HepG2 (cell line): ENCODE measurements around the gene ITGA2. TPM values are rescaled to one million over a fixed set of nuclear protein-coding genes. Genes with fewer than 3 reads are reported as not detected.

Source experiments
- GATAD2A ChIP-seq: IDR thresholded peaks from 2 replicates; pipeline ENCODE4 v1.6.1; 2016
- HCFC1 ChIP-seq: fragments of 150-350 bp; IDR thresholded peaks from 2 replicates; pipeline ENCODE4 v1.6.1; 2014; ENCODE audit warnings: low read depth, low read length
- NR3C1 ChIP-seq: sonication (generic); formaldehyde crosslinking; IDR thresholded peaks from 2 replicates; pipeline ENCODE4 v1.4.0; 2020; ENCODE audit warnings: missing genetic modification reagents
- RELA ChIP-seq: sonication (generic); formaldehyde crosslinking; IDR thresholded peaks from 2 replicates; pipeline ENCODE4 v1.4.0; 2020; ENCODE audit warnings: missing genetic modification reagents
- SETDB1 ChIP-seq: sonication (generic); formaldehyde crosslinking; IDR thresholded peaks from 2 replicates; pipeline ENCODE4 v1.5.1; 2020; ENCODE audit warnings: missing genetic modification reagents, mild to moderate bottlenecking, borderline replicate concordance
- ZC3H4 ChIP-seq: sonication (generic); formaldehyde crosslinking; IDR thresholded peaks from 2 replicates; pipeline ENCODE4 v1.4.0; 2020; ENCODE audit warnings: missing genetic modification reagents, borderline replicate concordance
- ZNF572 ChIP-seq: sonication (generic); formaldehyde crosslinking; IDR thresholded peaks from 2 replicates; pipeline ENCODE4 v1.5.1; 2020; ENCODE audit warnings: mild to moderate bottlenecking, missing genetic modification reagents
- ZNF614 ChIP-seq: IDR thresholded peaks from 2 replicates; pipeline ENCODE4 v1.6.1; 2018; ENCODE audit warnings: missing biosample characterization, missing genetic modification reagents, inconsistent platforms, borderline replicate concordance
- ZNF83 ChIP-seq: sonication (generic); formaldehyde crosslinking; IDR thresholded peaks from 2 replicates; pipeline ENCODE4 v1.4.0; 2020; ENCODE audit warnings: missing genetic modification reagents, mild to moderate bottlenecking, borderline replicate concordance
- ZSCAN30 ChIP-seq: sonication (generic); formaldehyde crosslinking; IDR thresholded peaks from 2 replicates; pipeline ENCODE4 v1.5.0; 2020; ENCODE audit warnings: mild to moderate bottlenecking, missing genetic modification reagents
- polyA plus RNA-seq, 8 experiments: library from polyadenylated mRNA; depleted of rRNA in 3 of 8; stranded (reverse) in 7 of 8; unstranded in 1 of 8; fragments of >200 nt; fragmentation: Illumina TruSeq in 4 of 8; extraction: Trizol in 4 of 8; gene quantifications; 2 replicates each; pipeline versions ENCODE4 v1.2.1 to v1.2.3, GENCODE V29; 2011 to 2016; ENCODE audit warnings: low read depth in 4 of 8, missing spikeins in 1 of 8, mixed read lengths in 1 of 8; ENCODE audit not compliant: insufficient read depth in 1 of 8
- total RNA-seq, 5 experiments: library from RNA; depleted of rRNA; stranded (reverse); fragments of >200 nt; fragmentation: Illumina TruSeq; extraction: Trizol; gene quantifications; 2 replicates each; pipeline ENCODE4 v1.2.3, GENCODE V29; 2016; ENCODE audit warnings: low read depth in 1 of 5
- TF ChIP-seq, protein P1 (sequence below): sonication (generic); formaldehyde crosslinking; IDR thresholded peaks from 2 replicates; pipeline ENCODE4 v1.5.1; 2020; ENCODE audit warnings: mild to moderate bottlenecking, missing genetic modification reagents, borderline replicate concordance
- TF ChIP-seq, protein P2 (sequence below): sonication (generic); formaldehyde crosslinking; IDR thresholded peaks from 2 replicates; pipeline ENCODE4 v1.4.0; 2020; ENCODE audit warnings: missing genetic modification reagents
- TF ChIP-seq, protein P3 (sequence below): sonication (generic); formaldehyde crosslinking; IDR thresholded peaks from 2 replicates; pipeline ENCODE4 v1.5.1; 2020; ENCODE audit warnings: missing genetic modification reagents, mild to moderate bottlenecking, borderline replicate concordance

The ITGA2 gene
- total and polyA plus RNA-seq, 2 of the 13 experiments (the other 11 are each of a cell fraction or from before 2014, with no cell fraction given), result 15.8 to 58.3 TPM

DNA sequence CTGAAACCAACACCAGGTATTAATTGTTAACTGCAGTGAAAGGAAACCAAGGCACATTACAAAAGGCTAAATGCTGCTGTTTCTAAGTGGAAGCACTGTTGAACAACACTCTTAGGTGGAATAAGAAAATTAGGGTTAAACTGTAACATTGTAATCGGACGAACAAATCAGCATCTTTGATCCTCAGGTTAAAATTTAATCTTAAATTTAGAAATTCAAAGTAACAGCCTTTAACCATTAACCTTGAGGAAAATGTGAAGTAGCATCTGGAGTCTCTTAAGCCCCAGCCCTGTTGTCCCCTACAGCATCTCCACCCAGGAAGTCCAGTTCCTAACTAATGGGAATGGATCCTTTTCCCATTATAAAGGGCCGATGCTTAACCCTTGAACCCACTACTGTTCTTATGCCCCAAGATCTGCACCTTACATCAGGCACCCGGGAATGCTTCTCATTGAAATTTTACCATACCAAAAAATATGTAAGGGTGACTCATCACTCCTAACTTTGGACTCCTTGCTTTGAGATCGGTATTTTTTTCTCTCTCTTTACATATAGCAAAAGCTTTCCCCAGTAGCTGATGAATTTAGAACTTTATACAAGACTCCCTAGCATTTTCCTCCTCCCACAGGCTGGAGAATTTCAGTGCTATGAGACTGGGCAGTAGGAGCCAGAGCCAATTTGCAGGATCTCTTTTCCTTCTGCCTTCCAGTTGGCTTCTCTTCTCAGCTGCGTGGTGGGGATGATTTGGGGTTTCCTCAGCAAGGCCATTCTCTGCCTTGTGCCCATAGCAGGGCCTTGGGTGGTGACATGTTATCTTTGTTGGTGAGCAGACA, 32.0 kb upstream of the ITGA2 start (continued):
- TF ChIP-seq ZNF83 (no peak), ZSCAN30 (CRISPR knock-in tag) (no peak), HCFC1 (no peak), SETDB1 (CRISPR knock-in tag) (no peak), GATAD2A (CRISPR knock-in tag) (peak; percentile 38; the same call in 1 of the 2 replicates), ZC3H4 (CRISPR knock-in tag) (0 out of 2 replicates have a peak, but pooled peaks have one; percentile 12), RELA (CRISPR knock-in tag) (no peak), ZNF572 (no peak), ZNF614 (no peak), NR3C1 (no peak)
- TF ChIP-seq, protein P1, sequence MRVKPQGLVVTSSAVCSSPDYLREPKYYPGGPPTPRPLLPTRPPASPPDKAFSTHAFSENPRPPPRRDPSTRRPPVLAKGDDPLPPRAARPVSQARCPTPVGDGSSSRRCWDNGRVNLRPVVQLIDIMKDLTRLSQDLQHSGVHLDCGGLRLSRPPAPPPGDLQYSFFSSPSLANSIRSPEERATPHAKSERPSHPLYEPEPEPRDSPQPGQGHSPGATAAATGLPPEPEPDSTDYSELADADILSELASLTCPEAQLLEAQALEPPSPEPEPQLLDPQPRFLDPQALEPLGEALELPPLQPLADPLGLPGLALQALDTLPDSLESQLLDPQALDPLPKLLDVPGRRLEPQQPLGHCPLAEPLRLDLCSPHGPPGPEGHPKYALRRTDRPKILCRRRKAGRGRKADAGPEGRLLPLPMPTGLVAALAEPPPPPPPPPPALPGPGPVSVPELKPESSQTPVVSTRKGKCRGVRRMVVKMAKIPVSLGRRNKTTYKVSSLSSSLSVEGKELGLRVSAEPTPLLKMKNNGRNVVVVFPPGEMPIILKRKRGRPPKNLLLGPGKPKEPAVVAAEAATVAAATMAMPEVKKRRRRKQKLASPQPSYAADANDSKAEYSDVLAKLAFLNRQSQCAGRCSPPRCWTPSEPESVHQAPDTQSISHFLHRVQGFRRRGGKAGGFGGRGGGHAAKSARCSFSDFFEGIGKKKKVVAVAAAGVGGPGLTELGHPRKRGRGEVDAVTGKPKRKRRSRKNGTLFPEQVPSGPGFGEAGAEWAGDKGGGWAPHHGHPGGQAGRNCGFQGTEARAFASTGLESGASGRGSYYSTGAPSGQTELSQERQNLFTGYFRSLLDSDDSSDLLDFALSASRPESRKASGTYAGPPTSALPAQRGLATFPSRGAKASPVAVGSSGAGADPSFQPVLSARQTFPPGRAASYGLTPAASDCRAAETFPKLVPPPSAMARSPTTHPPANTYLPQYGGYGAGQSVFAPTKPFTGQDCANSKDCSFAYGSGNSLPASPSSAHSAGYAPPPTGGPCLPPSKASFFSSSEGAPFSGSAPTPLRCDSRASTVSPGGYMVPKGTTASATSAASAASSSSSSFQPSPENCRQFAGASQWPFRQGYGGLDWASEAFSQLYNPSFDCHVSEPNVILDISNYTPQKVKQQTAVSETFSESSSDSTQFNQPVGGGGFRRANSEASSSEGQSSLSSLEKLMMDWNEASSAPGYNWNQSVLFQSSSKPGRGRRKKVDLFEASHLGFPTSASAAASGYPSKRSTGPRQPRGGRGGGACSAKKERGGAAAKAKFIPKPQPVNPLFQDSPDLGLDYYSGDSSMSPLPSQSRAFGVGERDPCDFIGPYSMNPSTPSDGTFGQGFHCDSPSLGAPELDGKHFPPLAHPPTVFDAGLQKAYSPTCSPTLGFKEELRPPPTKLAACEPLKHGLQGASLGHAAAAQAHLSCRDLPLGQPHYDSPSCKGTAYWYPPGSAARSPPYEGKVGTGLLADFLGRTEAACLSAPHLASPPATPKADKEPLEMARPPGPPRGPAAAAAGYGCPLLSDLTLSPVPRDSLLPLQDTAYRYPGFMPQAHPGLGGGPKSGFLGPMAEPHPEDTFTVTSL (CRISPR knock-in tag), result peak; percentile 64; the same call in 1 of the 2 replicates
- TF ChIP-seq, protein P2, sequence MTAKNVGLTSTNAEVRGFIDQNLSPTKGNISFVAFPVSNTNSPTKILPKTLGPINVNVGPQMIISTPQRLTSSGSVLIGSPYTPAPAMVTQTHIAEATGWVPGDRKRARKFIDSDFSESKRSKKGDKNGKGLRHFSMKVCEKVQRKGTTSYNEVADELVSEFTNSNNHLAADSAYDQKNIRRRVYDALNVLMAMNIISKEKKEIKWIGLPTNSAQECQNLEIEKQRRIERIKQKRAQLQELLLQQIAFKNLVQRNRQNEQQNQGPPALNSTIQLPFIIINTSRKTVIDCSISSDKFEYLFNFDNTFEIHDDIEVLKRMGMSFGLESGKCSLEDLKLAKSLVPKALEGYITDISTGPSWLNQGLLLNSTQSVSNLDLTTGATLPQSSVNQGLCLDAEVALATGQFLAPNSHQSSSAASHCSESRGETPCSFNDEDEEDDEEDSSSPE (CRISPR knock-in tag), result no peak
- TF ChIP-seq, protein P3, sequence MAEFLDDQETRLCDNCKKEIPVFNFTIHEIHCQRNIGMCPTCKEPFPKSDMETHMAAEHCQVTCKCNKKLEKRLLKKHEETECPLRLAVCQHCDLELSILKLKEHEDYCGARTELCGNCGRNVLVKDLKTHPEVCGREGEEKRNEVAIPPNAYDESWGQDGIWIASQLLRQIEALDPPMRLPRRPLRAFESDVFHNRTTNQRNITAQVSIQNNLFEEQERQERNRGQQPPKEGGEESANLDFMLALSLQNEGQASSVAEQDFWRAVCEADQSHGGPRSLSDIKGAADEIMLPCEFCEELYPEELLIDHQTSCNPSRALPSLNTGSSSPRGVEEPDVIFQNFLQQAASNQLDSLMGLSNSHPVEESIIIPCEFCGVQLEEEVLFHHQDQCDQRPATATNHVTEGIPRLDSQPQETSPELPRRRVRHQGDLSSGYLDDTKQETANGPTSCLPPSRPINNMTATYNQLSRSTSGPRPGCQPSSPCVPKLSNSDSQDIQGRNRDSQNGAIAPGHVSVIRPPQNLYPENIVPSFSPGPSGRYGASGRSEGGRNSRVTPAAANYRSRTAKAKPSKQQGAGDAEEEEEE (CRISPR knock-in tag), result no peak
